GM20431 (cell line): ENCODE results near the gene RABAC1.
"Not testable (repeated sequence)": the region's sequence is repeated elsewhere in the genome, so short reads cannot be mapped to it uniquely, and the experiment has no call there.

Experiments used
- in situ Hi-C: fragments of 300-500 bp; cut with MseI, MboI; formaldehyde crosslinking; loops from one replicate; pipeline ENCODE4 v1.15.0; 2020; ENCODE audit warnings: low sequenced_read_pairs; ENCODE audit not compliant: unreplicated experiment

The RABAC1 gene, protein sequence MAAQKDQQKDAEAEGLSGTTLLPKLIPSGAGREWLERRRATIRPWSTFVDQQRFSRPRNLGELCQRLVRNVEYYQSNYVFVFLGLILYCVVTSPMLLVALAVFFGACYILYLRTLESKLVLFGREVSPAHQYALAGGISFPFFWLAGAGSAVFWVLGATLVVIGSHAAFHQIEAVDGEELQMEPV

DNA sequence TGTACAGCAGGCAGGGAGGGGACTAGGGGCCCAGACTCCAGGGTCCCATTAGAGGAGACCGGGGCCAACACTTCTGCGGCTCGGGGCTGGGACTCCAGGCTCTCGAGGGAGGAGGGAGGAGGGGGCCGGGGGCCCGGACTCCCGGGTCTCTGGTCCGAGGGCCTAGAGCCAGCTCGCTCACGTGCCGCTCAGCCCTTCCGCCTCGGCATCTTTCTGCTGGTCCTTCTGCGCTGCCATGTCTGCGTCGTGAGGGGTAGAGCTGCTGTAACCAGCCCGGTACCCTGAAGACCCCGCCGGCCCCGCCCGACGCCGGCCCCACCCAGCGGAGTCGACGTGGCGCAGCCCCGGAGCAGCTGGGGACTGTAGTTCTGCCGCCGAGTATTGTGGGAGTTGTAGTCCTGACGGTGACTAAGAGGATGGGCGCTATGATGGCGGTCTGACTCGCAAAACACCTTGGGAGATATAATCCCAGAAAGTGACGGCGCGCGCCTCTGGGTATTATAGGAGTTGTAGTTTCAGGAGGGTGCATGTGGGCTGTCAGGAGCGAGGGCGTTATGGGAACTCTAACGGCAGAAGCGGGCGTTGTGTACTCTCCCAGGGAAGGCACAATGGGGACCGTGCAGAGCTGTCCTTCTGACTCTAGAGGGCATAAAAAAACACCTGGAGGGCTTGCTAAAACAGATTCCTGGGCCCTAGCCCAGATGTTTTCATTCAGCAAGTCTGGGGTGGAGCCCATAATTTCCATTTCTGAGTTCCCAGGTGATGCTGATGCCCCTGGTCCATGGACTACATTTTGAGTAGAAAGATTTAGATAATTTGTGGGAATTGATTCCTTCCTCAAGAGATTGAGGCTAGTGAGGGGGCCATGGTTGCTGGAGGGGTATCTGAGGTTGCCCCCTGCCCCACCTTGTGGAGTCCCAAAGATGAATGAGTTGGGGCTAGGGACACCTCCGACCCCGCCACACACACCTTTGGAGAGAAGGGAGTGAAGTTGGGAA, at the start of gene RABAC1:
Gene RABAC1 (minus strand): TSS at position 266 of the 998 bp plus-strand sequence. CDS start 29 bp downstream, at position 237.
- in situ Hi-C loops, result no loop called here

DNA sequence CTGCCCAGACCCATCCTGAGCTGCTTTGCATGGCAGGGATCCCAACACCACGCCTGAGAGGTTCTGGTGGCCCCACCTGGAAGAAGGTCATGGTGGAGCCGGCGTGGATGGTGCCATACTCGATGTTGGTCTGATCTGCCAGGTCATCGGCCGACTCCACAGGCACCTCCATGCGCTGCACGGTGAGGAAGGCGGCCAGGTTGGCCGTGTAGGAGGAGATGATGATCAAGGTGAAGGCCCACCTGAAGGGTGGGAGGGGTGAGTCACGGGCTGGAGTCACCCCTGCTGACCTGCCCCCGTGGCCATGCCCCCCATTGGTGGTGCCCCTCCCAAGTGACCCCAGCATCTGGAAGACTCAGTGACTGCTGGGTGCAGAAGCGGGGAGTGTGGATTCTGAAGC, 47.4 kb upstream of the RABAC1 start:
- in situ Hi-C loops, result no loop called here

DNA sequence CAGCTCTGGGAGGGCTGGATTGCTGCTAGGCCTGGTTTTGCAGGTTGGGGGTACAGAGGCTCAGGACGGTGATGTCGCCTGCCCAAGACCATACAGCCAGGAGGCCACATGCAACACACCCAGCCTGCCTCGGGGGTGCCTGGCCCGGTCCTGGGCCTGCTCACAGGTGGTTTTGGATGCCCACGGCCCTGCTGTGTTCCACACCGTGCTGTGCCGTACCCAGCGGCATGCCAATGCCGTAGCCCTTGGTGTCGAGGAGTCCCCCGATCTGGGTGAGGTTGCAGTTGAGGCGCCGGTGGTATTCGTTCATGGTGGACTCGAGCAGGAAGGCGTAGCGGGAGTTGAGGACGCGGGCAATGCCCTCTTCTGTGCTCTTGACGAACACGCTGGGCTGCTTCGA, 46.4 kb upstream of the RABAC1 start:
- in situ Hi-C loops, result no loop called here

DNA sequence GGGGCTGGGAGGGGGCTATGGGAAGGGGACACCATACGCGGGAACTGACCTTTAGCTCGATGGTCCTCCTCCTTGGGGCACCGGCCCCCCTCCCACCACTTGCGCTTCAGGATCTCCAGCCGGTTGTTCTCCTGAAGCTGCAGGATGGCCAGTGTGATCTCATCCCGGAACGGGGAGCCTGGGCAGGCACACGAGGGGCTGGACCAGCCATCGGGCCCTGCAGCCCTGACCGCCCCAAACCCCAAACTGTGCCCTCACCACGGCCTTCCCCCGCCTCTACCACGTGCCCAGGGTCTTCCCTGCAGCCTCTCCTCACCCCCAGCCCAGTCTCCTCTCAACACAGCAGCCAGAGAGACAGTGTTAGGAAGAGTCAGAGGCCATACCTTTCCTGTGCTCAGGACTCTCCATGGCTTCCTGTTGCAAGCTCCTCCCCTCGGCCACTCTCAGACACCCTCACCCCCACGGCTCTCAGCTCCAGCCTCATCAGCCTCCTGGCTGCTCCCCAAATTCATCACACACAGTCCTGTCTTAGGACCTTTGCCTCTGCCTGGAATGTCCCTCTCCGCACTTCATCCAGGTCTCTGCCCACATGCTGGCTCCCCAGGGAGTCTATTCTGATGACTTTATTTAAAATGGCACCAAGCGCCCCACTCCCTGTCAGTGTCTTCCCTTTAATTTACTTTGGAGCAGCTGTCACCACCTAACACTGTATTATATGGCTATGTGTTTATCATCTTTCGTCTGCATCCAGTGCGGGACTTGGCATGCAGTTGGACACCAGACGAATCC, 44.6 kb upstream of the RABAC1 start:
- in situ Hi-C loops, result no loop called here

DNA sequence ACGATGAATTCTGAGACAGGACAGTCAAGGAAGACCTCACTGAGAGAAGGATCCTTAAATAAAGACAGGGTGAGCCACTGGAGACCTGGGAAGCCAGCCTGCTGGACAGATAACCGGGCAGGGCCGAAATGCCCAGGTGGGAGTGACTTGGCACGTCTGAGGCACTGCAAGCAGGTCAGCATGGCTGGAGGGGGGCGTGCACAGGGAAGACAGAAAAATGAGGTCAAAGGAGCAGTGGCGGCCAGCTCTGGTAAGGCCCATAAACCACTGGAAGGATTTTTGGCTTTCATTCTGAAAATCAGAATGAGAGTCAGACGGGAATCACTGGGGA, 40.7 kb upstream of the RABAC1 start:
- in situ Hi-C loops, result no loop called here

DNA sequence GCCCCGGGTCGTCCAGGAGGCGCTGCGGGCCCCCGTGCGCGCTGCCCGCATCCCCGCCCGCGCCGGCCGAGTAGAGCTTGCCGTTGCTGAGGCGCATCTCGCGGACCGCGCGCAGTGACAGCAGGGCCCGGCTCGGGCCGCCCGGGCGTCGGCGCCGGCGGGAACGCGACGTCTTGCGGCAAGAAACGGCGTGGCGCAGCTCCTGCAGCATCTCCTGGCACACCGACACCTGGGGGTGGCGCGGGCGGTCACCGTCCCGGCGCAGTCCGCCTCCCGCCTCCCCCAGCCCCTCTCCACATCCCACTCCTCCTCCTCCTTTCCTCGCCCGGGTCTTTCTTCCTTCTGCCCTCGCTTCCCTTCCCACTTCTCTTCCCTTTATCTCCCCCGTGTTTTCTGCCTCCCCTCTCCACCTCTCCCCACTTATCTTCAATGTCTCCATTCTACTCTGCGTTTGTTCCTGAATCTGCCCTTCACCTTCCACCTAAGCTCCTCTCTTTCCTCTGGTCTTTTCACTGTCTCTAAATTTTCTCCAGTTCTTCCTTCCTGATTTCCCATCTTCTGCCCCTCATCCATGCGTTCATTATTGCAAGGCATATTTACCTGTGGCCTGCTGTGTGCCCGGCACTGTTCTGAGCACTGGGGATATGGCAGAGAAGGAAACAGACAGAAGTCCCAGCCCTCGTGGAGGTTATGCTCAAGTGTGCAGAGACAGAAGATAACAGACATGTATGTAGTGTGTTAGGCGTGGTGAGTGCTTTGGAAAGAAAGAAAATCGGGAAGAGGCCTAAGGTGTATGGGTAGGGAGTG, 40.2 kb upstream of the RABAC1 start:
- in situ Hi-C loops, result no loop called here

DNA sequence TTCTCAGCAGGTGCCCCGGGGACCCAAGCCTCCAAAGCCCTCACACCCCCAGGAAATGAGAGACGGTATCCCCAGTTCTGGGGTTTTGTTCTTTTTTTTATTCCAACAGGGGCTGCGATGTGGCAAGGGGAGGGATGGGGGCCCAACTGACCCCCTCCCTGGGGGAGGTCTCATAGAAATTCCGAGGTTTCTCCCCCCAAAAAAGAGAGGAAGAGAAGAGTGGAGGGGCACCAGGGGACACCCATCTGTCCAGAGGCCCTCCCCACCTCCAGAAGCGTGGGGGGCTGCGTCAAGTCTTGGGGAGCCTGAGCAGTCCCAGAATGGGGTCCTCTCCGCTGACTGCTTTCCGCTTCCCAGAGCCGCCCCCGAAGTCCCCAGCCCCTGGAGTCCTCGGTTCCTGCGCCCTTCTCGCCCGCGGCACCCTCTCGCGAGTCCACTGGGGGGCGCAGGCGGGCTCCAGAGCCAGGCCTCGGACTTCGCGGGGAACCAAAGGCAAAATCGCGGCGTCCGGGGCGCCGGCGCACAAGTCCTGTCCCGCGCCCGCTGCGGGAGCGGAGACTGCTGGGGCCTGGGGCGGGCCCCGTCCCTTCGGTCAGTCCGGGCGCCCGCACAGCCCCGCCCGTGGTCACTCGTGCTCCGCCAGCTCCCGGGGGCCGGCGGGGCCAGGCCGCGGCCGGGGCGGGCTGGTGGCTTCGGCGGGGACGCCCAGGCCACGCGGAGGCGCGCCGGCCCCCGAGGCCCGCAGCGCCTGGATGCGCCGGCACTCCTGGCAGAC, 39.3 kb upstream of the RABAC1 start:
- in situ Hi-C loops, result no loop called here

DNA sequence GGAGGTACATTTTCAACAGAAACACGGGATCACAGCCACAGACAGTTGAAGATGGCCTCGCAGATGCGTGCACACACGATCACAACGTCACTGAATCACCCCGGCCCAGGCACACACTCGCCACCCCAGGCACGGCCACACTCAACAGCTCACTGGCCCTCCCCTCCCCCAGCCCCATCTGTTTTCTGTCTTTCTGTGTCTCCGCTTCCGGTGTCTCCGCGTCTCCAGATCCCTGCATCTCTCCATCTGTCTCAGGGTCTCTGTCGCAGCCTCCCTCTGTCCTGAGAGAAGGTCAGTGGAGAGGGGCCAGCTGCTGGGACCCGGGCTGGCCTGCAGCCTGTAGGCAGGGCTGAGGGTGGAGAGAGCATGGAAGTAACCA, 38.7 kb upstream of the RABAC1 start:
- in situ Hi-C loops, result no loop called here

DNA sequence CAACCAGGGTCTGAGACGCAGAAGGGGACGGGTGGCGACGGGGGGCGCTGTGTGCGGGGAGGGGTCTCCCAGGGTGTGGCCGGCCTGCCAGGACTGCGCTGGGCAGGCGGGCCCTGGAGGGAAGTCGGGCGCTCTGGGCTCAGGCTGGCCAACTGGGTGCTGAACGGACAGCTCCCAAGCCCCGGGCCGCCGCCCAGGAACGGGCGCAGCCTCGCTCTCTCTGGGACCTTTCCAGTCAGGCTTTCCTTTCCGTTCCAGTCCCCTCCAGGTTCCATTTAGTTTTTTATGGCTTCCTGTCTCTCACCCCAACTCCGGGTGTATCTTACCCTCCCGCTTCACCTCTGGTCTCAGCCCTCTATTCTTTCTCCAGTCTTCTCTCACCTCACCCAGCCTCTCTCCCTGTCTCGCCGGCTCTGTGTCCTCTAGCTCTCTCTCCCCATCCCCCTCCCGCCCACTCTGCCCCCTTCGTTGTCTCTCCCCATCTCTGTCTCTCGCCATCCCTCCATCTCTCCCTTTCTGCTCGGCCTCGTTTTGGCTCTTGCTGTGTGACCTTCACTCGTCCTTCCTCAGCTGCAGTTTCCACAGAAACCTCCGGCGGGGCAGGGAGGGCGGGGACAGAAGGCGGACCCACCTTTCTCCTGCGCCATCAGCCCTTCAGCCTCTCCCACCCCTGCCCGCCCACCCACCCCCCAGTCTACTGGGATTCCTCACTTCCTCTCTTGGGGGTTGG, 38.2 kb upstream of the RABAC1 start:
- in situ Hi-C loops, result no loop called here

DNA sequence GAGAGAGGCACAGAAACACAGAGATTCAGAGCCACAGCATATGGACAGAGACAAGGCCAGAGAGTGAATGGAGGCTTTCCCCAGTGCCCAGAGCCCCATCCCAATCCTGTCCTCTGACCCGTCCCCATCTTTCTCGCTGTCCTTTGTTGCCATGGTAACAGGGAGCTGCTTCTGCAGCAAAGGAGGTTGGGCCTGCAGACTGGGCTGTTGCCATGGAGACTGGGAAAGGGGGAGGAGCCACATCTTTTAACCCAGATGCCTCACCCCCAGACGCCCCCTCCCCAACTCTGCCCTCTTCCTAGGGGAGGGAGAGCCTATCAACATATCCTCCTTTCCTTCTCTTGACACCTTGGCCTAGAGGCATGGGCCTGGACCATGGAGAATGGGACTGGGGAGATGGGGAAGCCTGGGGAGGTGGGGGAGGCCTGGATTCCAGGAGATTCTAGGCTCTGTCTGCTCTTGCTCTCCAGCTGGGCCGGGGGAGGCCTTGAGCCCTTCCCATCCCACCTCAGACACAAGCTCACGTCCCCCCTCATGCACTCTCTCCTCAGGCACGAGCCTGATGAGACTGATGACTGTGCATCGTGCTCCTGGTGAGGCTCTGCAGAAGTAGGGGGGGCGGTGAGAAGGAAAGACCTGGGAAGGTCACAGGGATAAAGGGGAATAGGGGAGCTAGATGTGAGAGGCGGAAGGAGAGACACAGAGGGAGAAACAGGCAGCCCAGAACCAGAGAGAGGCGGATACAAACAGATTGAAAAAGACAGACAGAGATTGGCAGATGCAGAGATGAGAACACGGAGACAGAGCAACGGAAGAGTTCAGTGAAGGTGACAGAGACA, 37.1 kb upstream of the RABAC1 start:
- in situ Hi-C loops, result no loop called here

DNA sequence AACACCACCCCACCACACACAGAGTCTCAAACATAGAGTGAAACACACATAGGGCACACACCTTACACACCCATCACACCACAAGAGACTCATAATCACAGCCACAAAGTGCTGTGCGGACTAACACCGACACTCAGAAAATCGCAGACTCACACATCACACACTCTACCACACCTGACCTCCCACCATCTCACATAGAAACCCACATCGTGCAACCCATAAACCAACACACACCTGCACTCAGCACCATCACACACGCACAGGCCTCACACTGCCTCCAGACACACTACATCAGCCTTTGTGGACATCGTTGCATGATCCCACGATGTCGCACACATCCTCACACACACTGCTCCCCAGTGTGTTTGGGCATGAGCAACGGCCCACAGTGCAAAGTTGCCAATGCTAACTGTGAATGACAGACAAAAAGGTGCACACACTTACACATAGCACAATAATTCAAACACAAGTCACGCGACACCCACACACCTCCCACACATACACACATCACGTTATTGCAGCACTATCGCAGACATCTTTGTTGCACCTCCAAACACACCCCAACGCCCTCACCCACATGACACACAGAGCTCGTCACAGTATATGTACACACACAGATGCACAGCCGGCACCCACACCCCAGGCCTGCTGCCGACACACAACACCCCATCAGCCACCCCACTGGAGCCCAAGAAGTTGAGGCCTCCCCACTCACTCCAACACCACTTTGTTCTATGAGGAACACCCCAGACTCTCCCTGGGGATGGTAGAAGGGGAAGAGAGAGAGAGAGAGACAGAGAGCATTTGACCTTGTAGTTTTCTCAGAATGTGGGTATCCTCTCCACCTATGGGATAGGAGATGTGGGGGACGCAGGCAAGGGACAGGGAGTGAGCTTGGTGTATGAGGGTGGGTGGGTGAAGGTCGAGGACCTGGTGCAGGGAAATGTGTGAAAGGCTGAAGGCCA, 36.2 kb upstream of the RABAC1 start:
- in situ Hi-C loops, result no loop called here

DNA sequence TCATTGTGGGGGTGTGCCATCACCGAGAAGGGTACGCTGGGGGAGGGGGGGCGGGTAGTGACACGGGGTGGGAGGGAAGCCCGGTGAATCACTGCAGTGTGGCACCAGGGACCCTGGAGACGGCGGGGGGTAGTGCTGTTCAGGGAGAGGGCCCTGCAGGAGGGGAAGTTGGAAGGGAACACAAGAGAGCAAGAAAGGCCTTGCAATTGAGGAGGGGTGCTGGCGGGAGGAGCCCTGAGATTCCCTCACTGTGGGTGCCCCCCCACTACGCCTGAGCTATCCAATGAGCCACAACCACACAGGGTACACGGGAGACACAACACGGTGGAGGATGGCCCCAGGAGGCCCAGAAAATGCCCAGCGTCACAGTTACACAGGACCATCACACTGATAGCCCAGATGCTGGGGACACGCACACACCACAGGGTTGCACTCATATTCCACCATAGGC, 35.4 kb upstream of the RABAC1 start:
- in situ Hi-C loops, result no loop called here

DNA sequence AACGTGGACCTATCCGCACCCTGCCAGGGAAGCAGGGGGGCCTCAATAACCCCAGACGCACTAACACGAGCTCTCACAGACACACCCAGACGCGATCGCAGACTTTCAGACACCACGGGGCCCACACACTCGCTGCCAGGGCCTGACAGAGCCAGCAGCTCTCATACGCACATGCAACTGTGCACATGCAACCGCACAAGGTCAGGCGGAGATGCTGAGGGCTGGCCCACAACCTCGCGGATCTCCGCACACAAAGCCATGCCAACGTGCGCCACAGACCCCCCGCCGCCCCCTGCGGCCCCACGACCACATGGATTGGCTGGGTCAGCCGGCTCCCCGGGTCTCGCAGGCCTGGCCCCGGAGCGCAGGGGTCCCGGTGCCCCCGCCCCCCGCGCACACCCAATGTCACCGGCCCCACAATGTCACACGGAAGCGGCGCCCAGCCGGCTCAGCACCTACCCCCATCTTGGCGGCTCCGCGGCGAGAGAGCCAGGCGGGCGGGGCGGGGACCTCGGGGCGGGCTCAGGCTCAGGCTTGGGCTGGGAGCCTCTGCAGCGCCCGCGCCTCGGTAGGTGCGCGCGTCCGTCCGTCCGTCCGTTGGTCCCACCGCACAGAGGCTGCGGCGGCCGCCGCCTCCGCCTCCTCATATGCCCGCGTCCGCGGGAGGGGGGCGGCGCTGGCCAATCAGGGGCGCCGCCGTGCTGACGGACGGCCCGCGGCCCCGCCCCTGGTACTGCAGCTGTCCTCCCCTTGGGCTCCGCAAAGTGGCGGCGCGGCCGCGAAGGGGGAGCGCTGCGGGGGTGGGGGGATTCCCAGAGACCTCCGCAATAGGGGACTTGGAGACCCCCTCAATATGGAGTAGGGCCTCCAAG, 34.7 kb upstream of the RABAC1 start, which contains the start of gene ATP1A3:
Gene ATP1A3 (minus strand): TSS at position 619 of the 872 bp plus-strand sequence. CDS start 154 bp downstream, at position 465.
- in situ Hi-C loops, result no loop called here

DNA sequence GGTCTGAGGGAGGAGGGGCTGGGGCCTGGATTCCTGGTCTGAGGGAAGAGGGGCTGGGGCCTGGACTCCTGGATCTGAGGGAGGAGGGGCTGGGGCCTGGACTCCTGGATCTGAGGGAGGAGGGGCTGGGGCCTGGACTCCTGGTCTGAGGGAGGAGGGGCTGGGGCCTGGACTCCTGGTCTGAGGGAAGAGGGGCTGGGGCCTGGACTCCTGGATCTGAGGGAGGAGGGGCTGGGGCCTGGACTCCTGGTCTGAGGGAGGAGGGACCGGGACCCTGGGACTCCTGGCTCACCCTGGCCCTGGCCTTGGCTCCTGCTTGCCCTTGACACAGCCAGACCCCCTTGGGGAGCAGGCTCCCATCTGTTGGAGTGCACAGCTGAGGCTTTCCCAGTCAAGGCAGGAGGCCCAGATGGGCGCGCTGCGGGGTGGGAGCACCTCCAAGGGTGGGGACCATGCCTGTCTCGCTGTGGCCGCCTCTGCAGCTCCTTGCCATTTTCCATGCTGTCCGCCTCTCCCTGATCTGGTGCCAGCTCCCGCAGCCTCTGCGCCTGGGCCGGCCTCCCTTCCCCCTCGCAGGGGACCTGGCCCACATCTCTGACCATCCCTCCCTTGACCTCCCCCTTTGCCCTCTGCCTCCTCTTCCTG, 32.9 kb upstream of the RABAC1 start:
- in situ Hi-C loops, result not testable (repeated sequence)

DNA sequence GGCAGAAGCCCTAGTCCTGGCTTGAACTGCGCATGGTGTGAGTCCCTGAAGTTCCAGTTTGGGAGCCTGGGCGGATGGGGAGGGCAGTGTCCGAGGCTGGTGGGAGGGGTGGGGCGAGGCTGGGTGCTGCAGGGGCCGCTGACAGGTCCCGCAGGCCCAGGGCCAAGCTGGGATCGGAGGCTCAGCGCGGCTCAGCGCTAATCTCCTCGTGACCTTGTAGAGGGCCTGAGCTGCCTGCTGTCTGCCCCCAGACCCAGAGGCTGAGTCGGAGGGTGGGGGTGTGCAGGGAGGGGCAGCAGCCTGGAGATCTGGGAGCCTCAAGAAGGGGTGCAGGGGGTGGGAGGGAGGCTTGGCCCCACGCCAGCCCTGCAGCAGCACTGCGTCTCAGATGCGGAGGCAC, 31.9 kb upstream of the RABAC1 start:
- in situ Hi-C loops, result no loop called here
